Left renal cortex interstitium (tissue), 4 donors: ENCODE data around the gene TMEFF1. TPM values are rescaled to one million over a fixed set of nuclear protein-coding genes. Genes with fewer than 3 reads are reported as not detected.
"Not testable (repeated sequence)": the region's sequence is repeated elsewhere in the genome, so short reads cannot be mapped to it uniquely, and the experiment has no call there.

ENCODE experiments used
- DNase-seq, 4 donors: peaks; one replicate each; pipeline ENCODE4 v3.0.0-alpha.2; 2013; ENCODE audit warnings: low read depth in 4 of 4, low spot score in 2 of 4, missing footprints in 1 of 4
- polyA plus RNA-seq, 4 donors: library from polyadenylated mRNA; unstranded; fragments of 120-200 nt; gene quantifications; one replicate each; pipeline ENCODE4 v1.2.1, GENCODE V29; 2013; ENCODE audit not compliant: insufficient read length in 4 of 4

The TMEFF1 gene
- polyA plus RNA-seq, 4 donors: 3.6 to 10.4 (median 7.2) TPM

DNA sequence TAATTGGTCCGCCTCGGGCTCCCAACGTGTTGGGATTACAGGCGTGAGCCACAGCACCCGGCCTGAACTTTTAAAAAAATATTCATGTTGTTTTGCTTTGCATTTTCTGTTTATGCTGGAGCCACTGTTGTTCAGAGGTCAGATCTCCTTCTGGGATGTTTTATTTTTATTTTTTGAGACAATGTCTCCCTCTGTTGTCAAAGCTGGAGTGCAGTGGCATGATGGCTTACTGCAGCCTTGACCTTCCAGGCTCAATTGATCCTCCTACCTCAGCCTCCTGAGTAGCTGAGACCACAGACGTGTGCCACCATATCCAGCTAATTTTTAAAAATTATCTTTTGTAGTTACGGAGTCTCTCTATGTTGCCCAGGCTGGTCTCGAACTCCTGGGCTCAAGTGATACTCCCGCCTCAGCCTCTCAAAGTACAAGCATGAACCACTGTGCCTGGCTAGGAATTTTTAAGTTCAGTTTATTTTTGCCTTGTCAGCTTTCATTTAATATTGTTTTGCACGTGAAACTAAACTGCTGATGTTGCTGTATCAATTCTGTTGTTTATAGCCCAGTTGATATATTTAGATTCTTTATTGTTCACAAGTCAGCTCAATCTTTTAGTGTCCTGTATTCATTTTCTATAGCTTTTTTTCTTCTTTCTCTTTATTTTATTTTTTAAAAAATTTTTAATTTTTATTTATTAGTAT lies 13.7 kb downstream of the TMEFF1 start:
- no peak for DNase-seq

DNA sequence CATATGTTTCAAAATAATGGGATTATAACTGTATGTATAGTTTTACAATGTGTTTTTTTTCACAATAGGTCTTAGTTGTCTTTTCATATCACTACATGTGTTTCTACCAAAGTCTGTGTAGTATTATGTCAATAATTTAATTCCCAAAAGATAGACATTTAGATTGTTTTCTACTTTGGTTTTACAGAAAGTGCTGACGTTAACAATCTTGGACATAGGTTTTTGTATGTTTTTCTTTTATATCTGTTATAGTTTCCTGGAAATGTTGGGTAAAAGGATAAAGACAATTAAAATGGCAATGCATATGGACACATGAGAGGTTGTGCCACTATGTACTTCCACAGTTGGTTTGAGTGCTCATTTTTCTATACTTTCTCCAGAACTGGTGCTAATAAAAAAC lies 15.2 kb downstream of the TMEFF1 start:
- no peak for DNase-seq

DNA sequence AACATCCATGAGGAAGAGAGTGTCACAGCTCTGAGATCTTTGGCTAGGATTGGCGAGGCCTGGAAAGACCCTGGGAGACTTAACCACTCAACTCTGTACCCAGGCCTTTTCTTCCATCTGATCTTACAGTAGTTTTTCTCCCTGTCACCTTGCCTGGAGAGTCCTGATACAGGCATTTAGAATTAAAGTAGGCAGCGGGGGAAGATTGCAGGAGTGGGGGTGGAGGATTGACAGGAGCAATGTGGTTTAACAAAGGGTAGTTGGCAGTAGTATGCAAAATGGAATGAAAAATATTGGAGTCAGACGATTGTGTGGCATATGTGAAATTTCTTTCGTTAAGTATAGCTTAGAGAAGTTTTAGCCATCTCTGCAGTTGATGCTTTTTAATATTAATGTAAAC lies 16.9 kb downstream of the TMEFF1 start:
- DNase-seq: no peak

DNA sequence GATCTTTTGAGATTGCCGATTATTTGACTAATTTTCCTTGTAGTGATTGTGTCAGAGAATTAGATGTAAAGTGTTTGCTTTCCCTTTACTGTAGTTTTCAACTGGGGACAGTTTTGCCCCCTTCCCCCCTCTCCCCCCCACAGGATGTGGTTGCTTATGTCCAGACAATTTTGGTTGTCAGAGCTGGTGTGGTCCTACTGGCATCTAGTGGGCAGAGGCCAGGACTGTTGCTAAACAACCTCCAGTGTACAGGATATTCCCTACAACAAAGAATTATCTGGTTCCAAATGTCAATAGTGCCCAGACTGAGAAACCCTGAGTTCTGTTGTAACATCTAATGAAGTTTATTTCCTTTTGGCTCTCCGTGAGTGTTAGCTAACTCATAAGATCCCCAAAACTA lies 20.0 kb downstream of the TMEFF1 start:
- no peak for DNase-seq

DNA sequence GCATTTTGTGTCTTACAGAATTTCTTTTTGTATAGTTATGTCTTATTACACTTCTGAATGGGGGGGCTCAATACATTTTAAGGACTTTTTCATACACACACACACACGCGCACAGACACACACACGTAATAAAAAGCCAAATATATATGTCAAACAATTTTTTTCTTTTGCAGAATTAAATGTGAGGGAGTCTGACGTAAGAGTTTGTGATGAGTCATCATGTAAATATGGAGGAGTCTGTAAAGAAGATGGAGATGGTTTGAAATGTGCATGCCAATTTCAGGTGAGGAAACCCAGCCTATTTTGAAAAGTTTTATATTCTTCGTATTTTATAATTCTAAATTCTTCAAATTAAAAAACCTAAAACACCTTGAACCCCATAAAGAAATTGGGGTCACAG lies 25.6 kb downstream of the TMEFF1 start:
- no peak for DNase-seq

DNA sequence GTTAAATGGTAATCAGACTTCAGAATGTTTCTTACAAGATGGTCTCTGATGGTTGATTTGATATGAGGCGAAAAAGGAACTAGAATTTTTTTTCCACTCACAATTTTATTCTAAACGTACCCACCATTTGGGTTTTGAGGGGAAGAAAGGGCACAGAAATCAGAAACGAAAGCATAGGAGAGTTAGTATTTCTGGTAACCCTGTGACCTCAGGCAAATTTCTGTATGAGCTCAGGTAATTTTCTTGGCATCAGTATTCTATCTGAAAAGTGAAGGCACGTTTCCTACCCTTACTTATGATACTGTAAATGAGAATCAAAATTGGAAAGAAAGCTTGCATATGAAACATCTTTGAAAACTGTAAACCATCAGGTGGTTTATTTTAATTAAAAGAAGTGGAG lies 26.5 kb downstream of the TMEFF1 start:
- no peak for DNase-seq

DNA sequence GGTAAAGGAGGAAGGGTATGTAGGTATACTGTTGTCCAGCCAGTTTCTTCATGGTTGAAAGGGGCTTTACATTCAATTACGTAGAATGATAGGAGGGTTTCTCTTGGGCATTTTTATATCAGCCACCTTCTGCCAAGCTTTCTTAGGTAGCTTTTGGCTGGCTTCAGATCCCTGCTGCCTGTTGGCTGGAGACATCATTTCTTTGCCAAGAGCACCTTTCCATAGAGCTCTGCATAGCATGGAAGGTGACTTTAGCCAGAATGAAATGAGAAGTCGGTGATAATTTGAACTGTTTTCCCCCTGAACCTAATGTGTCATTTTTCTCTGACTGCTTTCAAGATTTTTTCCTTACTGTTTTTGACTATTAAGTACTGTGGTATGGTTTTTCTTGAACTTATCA lies 26.9 kb downstream of the TMEFF1 start:
- DNase-seq: no peak

DNA sequence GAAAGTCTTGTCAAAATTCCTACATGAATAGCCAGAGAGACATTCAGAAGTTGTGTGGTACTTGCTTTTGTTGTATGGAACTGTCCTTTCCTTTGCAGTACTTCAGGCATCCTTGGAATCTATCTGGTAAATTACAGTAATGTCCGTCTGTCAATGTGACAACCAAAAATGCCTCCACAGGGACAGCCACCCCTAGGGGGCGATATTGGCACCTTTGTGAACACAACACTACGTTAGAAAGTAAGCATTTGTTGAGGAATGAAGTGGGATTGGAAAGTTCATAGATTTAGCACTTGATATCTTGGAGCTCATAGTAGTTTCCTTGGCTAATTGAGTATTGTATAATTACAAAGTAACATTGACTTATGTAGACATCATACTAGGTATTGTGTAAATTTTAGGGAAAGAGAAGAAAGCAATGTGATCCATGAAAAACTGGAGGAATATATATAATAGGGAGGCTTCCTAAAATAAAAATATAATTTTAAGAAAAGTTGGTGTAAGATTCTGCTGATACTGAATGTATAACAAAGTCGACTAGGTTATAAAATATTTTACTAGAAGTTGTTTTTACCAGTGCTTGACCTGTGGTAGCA lies 32.7 kb downstream of the TMEFF1 start:
- DNase-seq: peak in 1 of 4 donors; percentile 6

DNA sequence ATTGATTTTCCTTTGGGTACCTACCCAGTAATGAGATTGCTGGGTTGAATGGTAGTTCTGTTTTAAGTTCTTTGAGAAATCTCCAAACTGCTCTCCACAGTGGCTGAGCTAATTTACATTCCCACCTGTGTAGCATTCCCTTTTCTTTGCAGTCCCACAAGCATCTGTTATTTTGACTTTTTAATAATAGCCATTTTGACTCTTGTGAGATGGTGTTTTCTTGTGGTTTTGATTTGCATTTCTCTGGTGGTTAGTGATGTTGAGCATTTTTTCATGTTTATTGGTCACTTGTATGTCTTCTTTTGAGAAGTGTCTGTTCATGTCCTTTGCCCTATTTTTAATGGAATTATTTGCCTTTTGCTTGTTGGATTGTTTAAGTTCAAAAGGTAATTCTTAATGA lies 34.4 kb downstream of the TMEFF1 start:
- DNase-seq: not testable (repeated sequence)

DNA sequence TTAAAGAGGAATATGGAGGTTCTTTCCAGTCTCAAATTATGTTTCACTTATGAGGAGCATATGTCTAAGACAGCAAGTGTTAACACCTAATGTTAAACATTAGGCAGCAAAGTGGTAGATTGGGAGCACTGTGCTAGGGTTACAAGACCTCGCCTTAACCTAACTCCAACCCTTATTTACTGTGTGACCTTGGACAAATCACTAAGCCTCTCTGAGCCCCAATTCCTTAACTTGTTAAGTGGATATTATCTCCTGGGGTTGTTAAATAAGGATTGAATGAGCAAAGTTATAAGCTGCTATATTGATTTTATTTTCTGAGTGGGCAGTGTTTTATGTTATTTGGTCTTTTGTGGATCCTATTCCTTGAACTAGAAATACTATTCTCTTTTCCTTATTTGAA lies 38.3 kb downstream of the TMEFF1 start:
- DNase-seq: no peak

DNA sequence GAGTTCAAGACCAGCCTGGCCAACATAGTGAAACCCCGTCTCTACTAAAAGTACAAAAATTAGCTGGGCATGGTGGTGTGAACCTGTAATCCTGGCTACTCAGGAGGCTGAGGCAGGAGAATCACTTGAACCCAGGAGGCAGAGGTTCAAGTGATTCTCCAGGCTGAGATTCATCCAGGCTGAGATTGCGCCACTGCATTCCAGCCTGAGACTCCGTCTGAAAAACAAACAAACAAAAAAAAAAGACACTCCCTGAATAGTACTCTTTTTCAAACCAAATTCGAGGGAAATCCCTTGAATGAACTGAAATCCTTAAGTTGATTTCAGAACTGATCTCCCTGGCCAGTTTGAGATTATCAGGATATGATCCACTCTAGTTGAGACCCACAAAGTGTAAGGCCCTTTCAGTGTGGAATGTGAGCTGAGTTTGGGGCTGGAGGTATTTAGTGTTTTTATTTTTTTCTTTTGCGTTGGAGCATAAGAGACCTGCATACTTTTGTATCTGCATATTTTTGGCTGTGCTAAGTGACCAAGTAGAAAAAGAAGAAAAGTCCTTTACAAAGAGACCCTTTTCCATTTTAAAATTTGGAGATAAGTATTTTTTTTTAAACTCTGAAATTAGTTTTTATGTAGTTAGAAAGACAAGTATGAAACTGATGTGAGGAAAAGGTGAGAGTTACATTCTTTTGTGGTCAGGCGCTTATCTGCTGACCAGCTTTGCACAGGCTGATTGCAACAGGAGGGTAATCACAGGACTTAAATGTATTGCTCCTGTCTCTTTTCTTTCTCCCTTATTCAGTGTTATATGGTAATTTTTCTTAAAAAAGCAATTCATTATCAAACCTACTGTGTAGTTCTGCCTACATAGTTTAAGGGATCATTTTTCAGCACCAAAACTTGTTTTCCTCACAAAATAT lies 42.9 kb downstream of the TMEFF1 start:
- DNase-seq: no peak

DNA sequence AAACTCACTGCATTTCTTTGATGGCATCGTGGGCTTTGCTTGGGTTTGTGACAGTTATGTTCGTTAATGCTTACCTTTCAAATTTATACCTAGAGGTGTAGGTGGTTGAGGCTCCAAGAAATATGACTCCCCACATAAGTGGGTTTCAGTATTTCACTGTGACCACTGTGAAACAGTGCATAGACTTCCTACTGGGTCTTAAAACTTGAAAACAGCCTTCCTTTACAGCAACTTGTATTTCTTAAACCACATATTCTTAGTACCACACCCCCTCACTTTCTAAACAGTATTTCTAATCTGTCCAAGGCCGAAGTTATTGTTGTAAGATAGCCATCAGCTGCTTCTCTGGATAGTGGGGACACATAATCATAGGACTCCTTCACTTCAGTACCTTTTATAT lies 48.3 kb downstream of the TMEFF1 start:
- DNase-seq: no peak

DNA sequence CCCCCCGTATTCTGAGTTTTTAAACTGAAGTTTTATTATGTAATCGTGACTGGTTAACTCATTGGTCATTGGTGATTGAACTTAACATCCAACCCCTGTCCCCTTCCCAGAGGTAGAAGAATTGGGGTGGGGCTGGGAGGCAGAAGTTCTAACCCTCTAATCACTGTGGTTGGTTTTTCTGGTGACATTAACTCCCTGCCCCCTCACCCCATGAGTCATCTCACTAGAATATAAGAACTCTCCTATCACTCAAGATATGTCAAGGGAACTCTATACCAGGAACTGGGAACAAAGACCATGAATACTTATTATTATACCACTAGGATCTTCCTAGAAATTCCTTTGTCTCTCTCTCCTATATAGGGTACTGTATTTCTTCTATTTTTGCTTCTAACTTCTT lies 52.6 kb downstream of the TMEFF1 start:
- DNase-seq: no peak

DNA sequence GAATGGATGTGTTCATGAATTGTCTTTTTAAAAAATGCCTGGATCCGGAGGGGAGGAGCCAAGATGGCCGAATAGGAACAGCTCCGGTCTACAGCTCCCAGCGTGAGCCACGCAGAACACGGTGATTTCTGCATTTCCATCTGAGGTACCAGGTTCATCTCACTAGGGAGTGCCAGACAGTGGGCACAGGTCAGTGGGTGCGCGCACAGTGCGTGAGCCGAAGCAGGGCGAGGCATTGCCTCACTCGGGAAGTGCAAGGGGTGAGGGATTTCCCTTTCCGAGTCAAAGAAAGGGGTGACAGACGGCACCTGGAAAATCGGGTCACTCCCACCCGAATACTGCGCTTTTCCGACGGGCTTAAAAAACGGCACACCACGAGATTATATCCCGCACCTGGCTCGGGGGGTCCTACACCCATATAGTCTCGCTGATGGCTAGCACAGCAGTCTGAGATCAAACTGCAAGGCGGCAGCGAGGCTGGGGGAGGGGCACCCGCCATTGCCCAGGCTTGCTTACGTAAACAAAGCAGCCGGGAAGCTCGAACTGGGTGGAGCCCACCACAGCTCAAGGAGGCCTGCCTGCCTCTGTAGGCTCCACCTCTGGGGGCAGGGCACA lies 54.3 kb downstream of the TMEFF1 start:
- DNase-seq: not testable (repeated sequence)

DNA sequence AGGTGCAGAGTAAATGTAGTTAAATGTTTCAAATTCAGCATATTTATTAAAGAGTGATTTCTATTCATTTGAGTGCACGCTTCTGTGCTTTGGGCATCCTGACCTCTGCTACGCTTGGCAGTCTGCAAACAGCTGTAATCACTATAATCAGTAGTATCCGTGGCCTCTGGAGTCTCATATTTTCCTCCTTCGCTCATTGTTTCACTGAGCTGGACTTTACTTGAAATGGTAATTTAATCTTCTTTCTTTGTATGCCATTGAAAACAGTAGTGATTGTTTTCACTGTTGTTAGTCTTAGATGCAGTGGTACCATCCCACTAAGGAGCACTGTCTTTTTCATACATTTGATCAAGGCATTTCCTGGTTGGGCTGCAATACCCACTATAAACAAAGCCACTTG lies 61.5 kb downstream of the TMEFF1 start:
- no peak for DNase-seq

DNA sequence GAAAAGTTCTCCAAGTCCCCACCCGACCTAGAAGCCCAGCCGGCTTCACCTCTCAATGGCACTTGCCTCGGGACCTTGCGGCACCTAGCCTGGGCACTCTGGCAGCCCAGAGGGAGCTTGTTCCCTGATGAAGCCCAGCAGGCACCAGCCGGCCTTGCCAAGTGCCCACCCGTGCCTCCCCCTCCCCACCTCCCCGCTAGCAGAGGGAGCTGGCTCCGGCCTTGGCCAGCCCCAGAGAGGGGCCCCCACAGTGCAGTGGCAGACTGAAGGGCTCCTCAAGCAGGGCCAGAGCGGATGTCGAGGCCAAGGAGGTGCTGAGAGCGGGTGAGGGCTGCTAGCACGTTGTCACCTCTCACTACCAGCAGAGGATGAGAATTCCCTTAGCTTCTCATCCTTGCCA lies 67.4 kb downstream of the TMEFF1 start:
- no peak for DNase-seq

DNA sequence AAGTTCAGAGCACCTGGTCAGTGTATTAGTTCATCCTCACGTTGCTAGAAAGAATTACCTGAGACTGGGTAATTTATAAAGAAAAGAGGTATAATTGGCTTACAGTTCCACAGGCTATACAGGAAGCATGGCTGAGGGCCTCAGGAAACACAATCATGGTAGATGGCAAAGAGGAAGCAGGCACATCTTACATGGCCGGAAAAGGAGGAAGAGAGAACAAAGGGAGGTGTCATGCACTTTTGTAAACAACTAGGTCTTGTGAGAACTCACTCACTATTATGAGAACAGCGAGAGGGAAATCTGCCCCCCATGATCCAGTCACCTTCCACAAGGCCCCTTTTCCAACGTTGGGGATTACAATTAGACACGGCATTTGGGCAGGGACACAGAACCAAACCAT lies 76.1 kb downstream of the TMEFF1 start:
- no peak for DNase-seq

DNA sequence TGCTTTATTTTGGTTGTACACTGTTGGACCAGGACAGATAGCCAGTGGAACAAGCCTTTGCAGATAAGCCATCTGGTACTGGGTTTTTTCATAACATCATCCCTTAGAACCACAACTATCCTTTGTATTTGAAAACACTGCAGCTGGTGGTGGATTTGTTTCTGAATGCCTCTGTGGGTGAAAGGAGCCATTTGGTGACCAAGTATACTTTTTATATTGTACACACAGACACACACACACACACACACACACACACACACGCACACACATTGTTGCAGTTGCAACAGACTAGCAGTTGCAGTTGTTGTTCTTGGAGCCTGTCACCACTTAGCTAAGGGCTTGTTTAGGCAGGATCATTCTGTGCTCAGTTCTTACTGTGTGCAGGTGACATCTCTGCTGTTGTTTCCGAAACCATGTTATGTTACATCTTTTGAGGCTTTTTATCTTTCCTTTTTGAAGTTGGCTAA lies 82.0 kb downstream of the TMEFF1 start:
- no peak for DNase-seq

DNA sequence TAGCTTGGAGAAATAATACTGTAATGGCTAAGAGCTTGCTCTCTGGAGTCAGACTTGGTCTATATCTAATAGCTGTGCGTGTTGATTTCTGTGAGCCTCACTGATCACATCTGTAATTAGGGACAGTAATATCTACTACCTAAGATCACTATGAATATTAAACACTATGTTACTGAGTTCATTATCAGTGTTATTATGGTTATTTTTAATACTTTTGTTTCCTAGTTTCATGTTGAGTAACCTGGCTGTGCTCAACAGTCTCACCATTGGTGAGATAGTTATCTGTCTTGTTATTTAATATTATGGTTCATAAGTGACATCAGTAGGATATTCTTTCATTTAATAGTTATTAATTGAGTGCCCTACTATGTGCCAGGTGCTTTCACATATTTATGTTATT lies 82.5 kb downstream of the TMEFF1 start:
- DNase-seq: no peak

DNA sequence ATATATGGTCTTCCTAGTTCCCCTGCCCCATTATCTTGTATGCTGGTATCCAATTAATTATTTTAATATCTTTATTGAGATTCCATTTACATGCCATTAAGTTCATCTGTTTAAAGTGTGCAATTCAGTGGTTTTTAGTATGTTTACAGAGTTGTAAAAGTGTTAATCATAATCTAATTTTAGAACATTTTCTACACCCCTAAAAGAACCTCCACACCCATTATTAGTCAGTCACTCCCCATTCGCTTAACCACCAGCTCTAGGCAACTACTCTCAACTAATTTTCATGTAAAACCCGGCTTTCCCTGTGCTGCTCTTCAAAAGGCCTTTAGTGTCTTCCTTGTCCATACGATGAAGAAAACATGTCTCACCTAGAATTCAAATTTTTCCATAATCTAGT lies 84.1 kb downstream of the TMEFF1 start:
- no peak for DNase-seq

DNA sequence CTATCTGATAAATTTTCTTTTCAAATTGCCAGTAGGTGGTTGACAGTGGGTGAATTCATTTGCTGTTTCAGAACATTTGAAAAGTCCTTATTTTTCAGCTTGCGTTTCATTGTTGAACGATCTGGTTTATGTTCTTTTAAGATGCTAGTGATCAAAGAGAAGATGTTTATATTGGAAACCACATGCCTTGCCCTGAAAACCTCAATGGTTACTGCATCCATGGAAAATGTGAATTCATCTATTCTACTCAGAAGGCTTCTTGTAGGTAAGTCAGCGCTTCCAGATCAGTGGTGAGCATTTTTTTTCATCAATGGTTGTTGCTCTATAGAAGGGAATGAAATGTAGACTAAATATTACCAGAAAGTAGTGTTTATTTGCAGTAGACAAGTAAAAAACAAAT lies 88.3 kb downstream of the TMEFF1 start:
- DNase-seq: no peak
